PC-3 (cell line): ENCODE data around the gene CNPY4. TPM values are rescaled to one million over a fixed set of nuclear protein-coding genes. Genes with fewer than 3 reads are reported as not detected.

Source experiments
- ATAC-seq: fragments of 200-7000 bp; cut with Tn5 transposase; 2 replicates; pipeline ENCODE4 v1.9.1; 2020; ENCODE audit warnings: mild to moderate bottlenecking, moderate library complexity
- BruUV-seq: library from RNA; stranded (reverse); fragments of 400-500 nt; replicated peaks from 2 replicates; lab custom pipeline; 2021; lab: Mats Ljungman, UMichigan
- CTCF ChIA-PET: fragments of 300-600 bp; sonication (Branson Sonifier 250); formaldehyde crosslinking; loops from one replicate; lab custom pipeline; 2022; ENCODE audit warnings: antibody characterized with exemption; lab: Charles Lee
- POLR2A ChIA-PET: fragments of 300-600 bp; sonication (Branson Sonifier 250); formaldehyde crosslinking; loops from one replicate; lab custom pipeline; 2022; ENCODE audit warnings: antibody characterized with exemption; ENCODE audit not compliant: unreplicated experiment; lab: Charles Lee
- DNase-seq: peaks from one replicate; pipeline ENCODE4 v3.0.0-alpha.2; 2015
- H2AFZ ChIP-seq: fragments of 300-600 bp; sonication (generic); 2 replicates; pipeline ENCODE4 v1.6.0; 2016; ENCODE audit warnings: antibody characterized with exemption, low read length
- H3F3A ChIP-seq: fragments of 300-600 bp; sonication (generic); one replicate; pipeline ENCODE4 v1.6.0; 2017; ENCODE audit warnings: antibody characterized with exemption, low read length, control low read depth, mild to moderate bottlenecking; ENCODE audit not compliant: unreplicated experiment
- H3K27ac ChIP-seq: fragments of 300-600 bp; sonication (generic); 2 replicates; pipeline ENCODE4 v1.5.1; 2016; ENCODE audit warnings: mild to moderate bottlenecking, low read length
- H3K27me3 ChIP-seq: fragments of 300-600 bp; sonication (generic); 2 replicates; pipeline ENCODE4 v1.6.1; 2016; ENCODE audit warnings: low read length, mixed read lengths
- H3K36me3 ChIP-seq: fragments of 300-600 bp; sonication (generic); 2 replicates; pipeline ENCODE4 v1.6.1; 2016; ENCODE audit warnings: low read depth, mixed run types, low read length, mixed read lengths
- H3K4me1 ChIP-seq: fragments of 300-600 bp; sonication (generic); 2 replicates; pipeline ENCODE4 v1.5.1; 2016; ENCODE audit warnings: low read length; ENCODE audit not compliant: insufficient read depth
- H3K4me2 ChIP-seq: fragments of 300-600 bp; sonication (generic); 2 replicates; pipeline ENCODE4 v1.6.0; 2016; ENCODE audit warnings: low read length
- H3K4me3 ChIP-seq: fragments of 300-600 bp; sonication (generic); 2 replicates; pipeline ENCODE4 v1.5.1; 2016; ENCODE audit warnings: mild to moderate bottlenecking, low read length, mixed read lengths
- H3K79me2 ChIP-seq: fragments of 300-600 bp; sonication (generic); 2 replicates; pipeline ENCODE4 v1.6.1; 2017; ENCODE audit warnings: low read length, mixed read lengths
- H3K9ac ChIP-seq: fragments of 300-600 bp; sonication (generic); 2 replicates; pipeline ENCODE4 v1.6.0; 2016; ENCODE audit warnings: mild to moderate bottlenecking, low read length
- H3K9me2 ChIP-seq: fragments of 300-600 bp; sonication (generic); replicated peaks from 2 replicates; pipeline ENCODE4 v1.6.1; 2016; ENCODE audit warnings: mixed run types, low read length, mixed read lengths
- H3K9me3 ChIP-seq: fragments of 300-600 bp; sonication (generic); 2 replicates; pipeline ENCODE4 v1.6.1; 2016; ENCODE audit warnings: low read length, mixed read lengths
- H4K20me1 ChIP-seq: fragments of 300-600 bp; sonication (generic); 2 replicates; pipeline ENCODE4 v1.6.1; 2016; ENCODE audit warnings: low read length, mixed read lengths
- EZH2 ChIP-seq: fragments of 300-600 bp; sonication (generic); IDR thresholded peaks from one replicate; pipeline ENCODE4 v1.6.1; 2017; ENCODE audit warnings: antibody characterized with exemption, mild to moderate bottlenecking, low read length; ENCODE audit not compliant: unreplicated experiment
- EZH2phosphoT487 ChIP-seq: fragments of 300-600 bp; sonication (generic); IDR thresholded peaks from 2 replicates; pipeline ENCODE4 v1.6.1; 2018; ENCODE audit warnings: mild to moderate bottlenecking, antibody characterized with exemption, low read length, borderline replicate concordance
- intact Hi-C: fragments of 100-400 bp; cut with micrococcal nuclease; formaldehyde crosslinking; loops from 2 replicates; pipeline ENCODE4 v1.9.0; 2023
- total RNA-seq: library from RNA; depleted of rRNA; stranded (reverse); fragments of >200 nt; gene quantifications from 2 replicates; pipeline ENCODE4 v1.2.3, GENCODE V29; 2014
- TF ChIP-seq, protein P1 (sequence below): fragments of 300-600 bp; sonication (generic); conservative IDR thresholded peaks from 2 replicates; pipeline ENCODE4 v1.5.1; 2017; ENCODE audit warnings: antibody characterized with exemption, low read depth, mild to moderate bottlenecking, low read length

Gene CNPY4
- total RNA-seq, 1 experiment from 2014 or later = 7.5 TPM

DNA sequence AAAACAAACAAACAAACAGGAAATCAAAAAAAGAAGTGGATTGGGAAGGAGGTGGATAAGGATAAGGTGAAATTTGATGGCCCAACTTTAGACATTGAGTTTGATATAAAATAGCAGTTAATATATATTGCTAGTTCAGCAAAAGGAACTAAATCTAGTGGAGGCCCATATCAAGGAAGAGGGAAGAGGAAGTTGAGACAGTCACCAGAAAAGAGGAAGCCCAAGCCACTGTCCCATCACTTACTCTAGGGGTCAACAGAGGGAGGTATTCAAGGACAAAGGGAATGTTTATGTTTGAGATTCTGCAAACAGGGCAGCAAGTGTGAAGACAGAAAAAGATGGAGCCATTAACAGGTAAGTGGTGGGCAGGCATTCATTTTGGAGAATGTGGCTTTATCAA is 33.0 kb downstream of the CNPY4 start:
- intact Hi-C loops = no loop called here
- ChIA-PET CTCF (no interaction called here), POLR2A (no interaction called here)
- no peak for ATAC-seq
- Histone ChIP-seq H3K4me1 (peaks cover 21% of the 10 kb centered on the region), H3K9me2 (no peaks in the 10 kb centered on the region), H3K79me2 (peaks cover 35% of the 10 kb centered on the region), H4K20me1 (peaks cover 3% of the 10 kb centered on the region; the same call in 1 of the 2 replicates), H3K36me3 (peaks cover 10% of the 10 kb centered on the region; the same call in 1 of the 2 replicates), H3K9me3 (no peaks in the 10 kb centered on the region), H3K9ac (no peak overlapping the region), H3F3A (no peaks in the 10 kb centered on the region), H3K4me2 (no peak overlapping the region), H3K27ac (no peak overlapping the region), H3K27me3 (no peaks in the 10 kb centered on the region), H2AFZ (no peak overlapping the region), H3K4me3 (no peak overlapping the region)
- no peak for DNase-seq
- no TSS peak for BruUV-seq
- TF ChIP-seq EZH2 (no peak), EZH2phosphoT487 (no peak)
- TF ChIP-seq, protein P1, sequence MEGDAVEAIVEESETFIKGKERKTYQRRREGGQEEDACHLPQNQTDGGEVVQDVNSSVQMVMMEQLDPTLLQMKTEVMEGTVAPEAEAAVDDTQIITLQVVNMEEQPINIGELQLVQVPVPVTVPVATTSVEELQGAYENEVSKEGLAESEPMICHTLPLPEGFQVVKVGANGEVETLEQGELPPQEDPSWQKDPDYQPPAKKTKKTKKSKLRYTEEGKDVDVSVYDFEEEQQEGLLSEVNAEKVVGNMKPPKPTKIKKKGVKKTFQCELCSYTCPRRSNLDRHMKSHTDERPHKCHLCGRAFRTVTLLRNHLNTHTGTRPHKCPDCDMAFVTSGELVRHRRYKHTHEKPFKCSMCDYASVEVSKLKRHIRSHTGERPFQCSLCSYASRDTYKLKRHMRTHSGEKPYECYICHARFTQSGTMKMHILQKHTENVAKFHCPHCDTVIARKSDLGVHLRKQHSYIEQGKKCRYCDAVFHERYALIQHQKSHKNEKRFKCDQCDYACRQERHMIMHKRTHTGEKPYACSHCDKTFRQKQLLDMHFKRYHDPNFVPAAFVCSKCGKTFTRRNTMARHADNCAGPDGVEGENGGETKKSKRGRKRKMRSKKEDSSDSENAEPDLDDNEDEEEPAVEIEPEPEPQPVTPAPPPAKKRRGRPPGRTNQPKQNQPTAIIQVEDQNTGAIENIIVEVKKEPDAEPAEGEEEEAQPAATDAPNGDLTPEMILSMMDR = no peak

DNA sequence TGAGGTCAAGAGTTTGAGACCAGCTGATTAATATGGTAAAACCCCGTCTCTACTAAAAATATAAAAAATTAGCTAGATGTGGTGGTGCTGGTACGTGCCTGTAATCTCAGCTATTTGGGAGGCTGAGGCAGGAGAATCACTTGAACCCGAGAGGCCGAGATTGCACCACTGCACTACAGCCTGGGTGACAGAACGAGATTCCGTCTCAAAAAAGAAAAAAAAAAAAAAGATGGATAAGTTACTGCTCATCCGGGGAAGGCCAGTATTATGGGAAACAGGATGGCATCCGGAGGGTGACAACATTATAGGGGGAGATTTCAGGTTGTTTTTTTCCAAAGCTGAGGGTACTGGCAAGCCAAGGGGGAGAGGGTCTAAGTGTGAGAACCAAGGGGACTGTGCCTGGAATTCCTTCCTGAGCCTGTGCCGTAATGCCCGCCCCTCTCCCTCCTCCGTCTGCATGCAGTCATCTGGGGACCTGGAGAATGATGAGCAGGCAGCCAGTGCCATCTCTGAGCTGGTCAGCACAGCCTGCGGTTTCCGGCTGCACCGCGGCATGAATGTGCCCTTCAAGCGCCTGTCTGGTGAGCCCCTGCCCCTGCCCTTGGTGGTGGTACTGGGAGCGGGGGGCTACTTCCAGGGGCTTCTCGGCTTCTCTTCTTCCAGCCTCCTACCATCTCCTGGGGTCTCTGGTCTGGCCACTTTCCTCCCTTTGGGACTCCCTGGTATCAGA is 33.7 kb downstream of the CNPY4 start:
- H3K27me3 ChIP-seq = no peaks in the 10 kb centered on the region
- no peak overlapping the region for H3K9ac ChIP-seq
- BruUV-seq = no TSS peak
- no peak for ATAC-seq
- H3K9me2 ChIP-seq = no peaks in the 10 kb centered on the region
- no peak overlapping the region for H3K4me2 ChIP-seq
- H3K79me2 ChIP-seq = peaks cover 42% of the 10 kb centered on the region
- H3F3A ChIP-seq = no peaks in the 10 kb centered on the region
- H3K4me3 ChIP-seq = no peak overlapping the region
- peaks cover 10% of the 10 kb centered on the region; the same call in 1 of the 2 replicates for H3K36me3 ChIP-seq
- no peak overlapping the region for H3K27ac ChIP-seq
- peaks cover 23% of the 10 kb centered on the region for H3K4me1 ChIP-seq
- H4K20me1 ChIP-seq = peaks cover 6% of the 10 kb centered on the region; the same call in 1 of the 2 replicates
- ChIA-PET CTCF (no interaction called here), POLR2A (no interaction called here)
- H3K9me3 ChIP-seq = no peaks in the 10 kb centered on the region
- no peak overlapping the region for H2AFZ ChIP-seq
- TF ChIP-seq EZH2 (no peak), EZH2phosphoT487 (no peak)
- TF ChIP-seq, protein P1 = no peak
- intact Hi-C loops = no loop called here
- no peak for DNase-seq
